Left colon (tissue), 2 donors: Measurements from ENCODE around the gene FGF23. TPM values are rescaled to one million over a fixed set of nuclear protein-coding genes. Genes with fewer than 3 reads are reported as not detected.

ENCODE experiments used
- ATAC-seq: fragments of 200-7000 bp; cut with Tn5 transposase; one replicate; pipeline ENCODE4 v1.9.1; 2020; ENCODE audit warnings: mild to moderate bottlenecking, moderate library complexity
- DNase-seq, 2 donors: peaks; one replicate each; pipeline ENCODE4 v3.0.0-alpha.2; 2020
- intact Hi-C, 2 donors: fragments of 100-400 bp; cut with DNase I in 1 of 2; cut with micrococcal nuclease in 1 of 2; formaldehyde crosslinking; loops; one replicate each; pipeline versions ENCODE4 v1.11.2 to v1.14.0; 2022; cut with DNase I, micrococcal nuclease
- total RNA-seq, 2 donors: library from RNA; stranded (reverse); fragmentation: NEBNext Ultra II Directional; extraction: Animal tissue kit (Norgen Biotek cat#: 25700); gene quantifications; one replicate each; pipeline ENCODE4 v1.2.1, GENCODE V29; 2021
- donor health status: DM: no; HTN: no; CAD: no.
- donor health status: DM: yes; HTN: yes; CAD: no.

FGF23 gene
- total RNA-seq, 2 donors from 2014 or later = not detected

DNA sequence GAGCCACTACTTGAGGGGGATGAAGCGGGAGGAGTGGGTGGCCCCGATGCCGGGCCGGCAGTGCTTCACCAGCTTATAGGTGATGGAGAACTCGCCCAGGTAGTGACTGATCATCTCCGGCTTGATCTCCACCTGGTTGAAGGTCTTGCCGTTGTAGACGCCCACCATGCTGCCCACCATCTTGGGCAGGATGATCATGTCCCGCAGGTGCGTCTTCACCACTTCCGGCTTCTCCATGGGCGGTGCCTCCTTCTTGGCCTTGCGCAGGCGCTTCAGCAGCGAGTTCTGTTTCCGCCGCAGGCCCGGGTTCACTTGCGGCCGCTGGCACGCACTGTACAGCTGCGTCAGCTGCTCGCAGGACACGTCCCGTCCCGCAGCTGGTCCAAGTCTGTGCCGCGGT lies 55.1 kb downstream of the FGF23 start:
- no peak for DNase-seq
- intact Hi-C loops = no loop called here
- no peak for ATAC-seq

DNA sequence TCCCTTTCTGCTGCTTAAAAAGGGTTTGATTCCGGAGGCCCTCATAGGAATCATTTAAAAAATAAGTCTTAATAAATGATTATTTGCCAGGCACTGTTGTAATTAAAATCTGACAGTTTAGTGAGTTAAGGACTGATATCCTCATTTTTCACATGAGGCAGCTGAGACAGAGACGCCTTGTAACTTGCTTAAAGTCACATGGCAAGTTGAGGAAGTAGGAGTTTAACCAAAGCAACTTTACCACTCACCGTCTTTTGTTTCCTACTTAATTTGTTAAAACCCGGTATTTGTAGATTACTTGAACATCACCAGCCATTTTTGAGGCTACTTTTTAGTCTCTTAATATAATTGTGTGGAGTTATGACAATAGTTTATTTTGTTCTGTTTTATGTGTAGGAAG lies 56.1 kb downstream of the FGF23 start:
- ATAC-seq (no peak), DNase-seq (no peak)
- intact Hi-C loops = no loop called here

DNA sequence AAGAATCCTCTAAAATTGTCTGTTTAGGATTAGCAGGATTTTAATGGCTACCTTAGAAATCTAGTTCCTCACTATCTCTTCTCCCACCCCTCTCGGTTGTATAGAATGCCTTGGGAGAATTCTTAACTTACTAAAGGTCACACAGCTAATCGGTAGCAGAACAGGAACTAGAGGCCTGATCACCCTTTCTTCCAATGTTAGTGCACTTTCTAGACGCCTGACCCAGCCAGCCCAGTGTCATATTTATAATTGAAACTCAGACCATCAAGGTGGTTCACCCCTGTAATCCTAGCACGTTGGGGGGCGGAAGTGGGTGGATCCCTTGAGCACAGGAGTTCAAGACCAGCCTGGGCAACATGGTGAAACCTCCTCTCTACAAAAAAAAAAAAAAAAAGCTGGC lies 56.8 kb downstream of the FGF23 start:
- DNase-seq (no peak), ATAC-seq (no peak)
- intact Hi-C loops = no loop called here

DNA sequence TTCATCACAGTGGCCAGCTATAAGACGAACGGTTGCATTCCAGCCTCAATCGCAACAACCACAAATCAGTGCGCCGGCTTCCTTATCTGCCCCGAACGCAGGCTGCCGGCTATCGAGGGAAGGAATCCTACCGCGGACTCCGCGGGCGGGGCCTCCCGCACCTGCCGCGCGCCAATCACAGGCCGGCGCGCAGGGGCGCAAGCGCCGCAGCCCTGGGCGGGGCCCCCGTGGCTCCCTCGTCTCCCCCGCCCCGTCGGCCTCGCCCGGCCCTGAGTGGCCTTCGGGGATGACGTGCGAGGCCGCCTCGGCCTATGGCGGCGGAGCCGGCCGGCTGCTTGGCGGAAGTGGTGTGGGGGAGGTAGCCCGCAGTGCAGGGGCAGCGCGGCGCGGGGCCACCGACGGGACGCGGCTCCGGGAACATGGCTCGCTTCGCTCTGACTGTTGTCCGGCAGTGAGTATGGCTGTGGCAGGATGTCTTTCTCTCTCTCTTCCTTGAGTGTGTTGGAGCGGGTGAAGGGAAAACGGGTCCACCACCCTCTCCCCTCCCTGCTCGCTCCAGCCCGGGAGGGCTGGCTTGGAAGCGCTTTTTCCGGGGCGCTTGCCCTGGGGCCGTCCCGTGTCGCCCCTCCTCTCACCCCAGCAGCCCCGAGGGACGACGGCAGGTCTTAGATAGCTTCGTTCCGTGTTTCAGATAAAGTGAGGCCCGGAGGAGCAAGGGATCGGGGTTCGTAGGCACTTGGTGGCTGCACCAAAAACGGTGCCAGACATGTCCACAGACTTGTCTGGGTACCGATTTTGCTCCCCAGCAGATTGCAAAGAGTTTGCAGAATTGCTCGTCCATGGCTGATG lies 58.4 kb downstream of the FGF23 start, which contains the start of gene TIGAR:
Gene TIGAR (plus strand): TSS at position 361 of the 849 bp plus-strand sequence. CDS start 59 bp downstream, at position 420.
- intact Hi-C loops = no loop called here
- ATAC-seq (peak; percentile 98), DNase-seq (peak; percentile 93 to 94)

DNA sequence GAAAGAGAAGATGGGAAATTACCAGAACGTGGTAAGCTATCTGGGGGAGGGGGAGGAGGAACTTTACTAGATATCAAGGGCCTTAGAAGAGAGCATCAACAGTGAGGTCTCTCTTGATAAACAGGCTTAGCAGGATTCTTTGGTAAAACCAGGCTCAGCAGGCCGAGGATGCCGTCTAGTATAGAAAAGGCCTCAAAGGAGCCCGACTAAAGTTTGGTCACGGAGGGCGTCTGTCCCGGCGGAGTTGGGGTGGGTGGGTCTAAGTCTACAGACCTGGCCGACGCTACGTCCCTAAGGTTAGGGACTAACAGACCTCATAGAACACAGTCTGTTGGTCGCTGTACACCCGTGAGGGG lies 59.0 kb downstream of the FGF23 start:
- peak; percentile 28 for ATAC-seq
- no peak for DNase-seq

More for the DNA sequence above, 59.0 kb downstream of the FGF23 start:
- intact Hi-C loops = no loop called here

Other genes starting within 250 kb of the FGF23 start
- gene CCND2, start 106.0 kb downstream of the FGF23 start, total RNA-seq = 100 to 1,000 TPM in 1 of 2 donors, 10 to 100 TPM in 1; 97.7 to 106 TPM
- gene TIGAR, start 58.5 kb downstream of the FGF23 start, total RNA-seq = 10 to 100 TPM; 13.0 to 14.4 TPM
- gene FGF6, start 66.1 kb upstream of the FGF23 start, total RNA-seq = not detected
- gene RAD51AP1, start 159.2 kb upstream of the FGF23 start, total RNA-seq = 1 to 10 TPM; 4.2 to 8.4 TPM
- gene DYRK4, start 182.5 kb upstream of the FGF23 start, total RNA-seq = 10 to 100 TPM; 27.5 to 28.6 TPM